Lower lobe of right lung (tissue), 2 donors: ENCODE results near the gene DOCK4. TPM values are rescaled to one million over a fixed set of nuclear protein-coding genes. Genes with fewer than 3 reads are reported as not detected.

Source experiments
- ATAC-seq, 2 donors: fragments of 200-7000 bp; cut with Tn5 transposase; one replicate each; pipeline ENCODE4 v1.9.1; 2020 to 2022; ENCODE audit warnings: mild to moderate bottlenecking in 2 of 2, moderate library complexity in 2 of 2
- DNase-seq: peaks from one replicate; pipeline ENCODE4 v3.0.0-alpha.2; 2020
- H3K27ac ChIP-seq: fragments of 200-600 bp; one replicate; pipeline ENCODE4 v1.8.0; 2022
- H3K27me3 ChIP-seq: fragments of 200-600 bp; one replicate; pipeline ENCODE4 v1.8.0; 2022; ENCODE audit warnings: low read depth
- H3K36me3 ChIP-seq: fragments of 200-600 bp; one replicate; pipeline ENCODE4 v1.8.0; 2022; ENCODE audit warnings: mild to moderate bottlenecking
- H3K4me1 ChIP-seq: fragments of 200-600 bp; one replicate; pipeline ENCODE4 v1.8.0; 2022
- H3K4me3 ChIP-seq: fragments of 200-600 bp; one replicate; pipeline ENCODE4 v1.8.0; 2022; ENCODE audit warnings: mild to moderate bottlenecking
- H3K9me3 ChIP-seq: fragments of 200-600 bp; one replicate; pipeline ENCODE4 v1.8.0; 2022
- CTCF ChIP-seq: fragments of 200-600 bp; IDR thresholded peaks from one replicate; pipeline ENCODE4 v1.8.0; 2022; ENCODE audit warnings: antibody characterized with exemption, mild to moderate bottlenecking
- intact Hi-C: fragments of 100-400 bp; cut with DNase I; formaldehyde crosslinking; loops from one replicate; pipeline ENCODE4 v1.11.0; 2022
- total RNA-seq: library from RNA; stranded (reverse); fragmentation: NEBNext Ultra II Directional; extraction: Animal tissue kit (Norgen Biotek cat#: 25700); gene quantifications from one replicate; pipeline ENCODE4 v1.2.1, GENCODE V29; 2021
- donor health status: DM: no; HTN: yes; CAD: no; lungs with severe emphysema.

Gene DOCK4
- total RNA-seq, 1 donor from 2014 or later: 78.5 TPM

- no peaks in the 10 kb centered on the region for H3K4me1 ChIP-seq
- H3K27me3 ChIP-seq: no peaks in the 10 kb centered on the region
- H3K27ac ChIP-seq: no peak overlapping the region
- no peak for TF ChIP-seq CTCF
- ATAC-seq (no peak), DNase-seq (no peak)
- no peaks in the 10 kb centered on the region for H3K36me3 ChIP-seq
- H3K9me3 ChIP-seq: no peaks in the 10 kb centered on the region
- H3K4me3 ChIP-seq: no peak overlapping the region
- intact Hi-C loops: no loop called here
These were observed 515.7 kb downstream of the DOCK4 start for GRCh38 chr7:111690364-111691111.

- H3K4me3 ChIP-seq: no peak overlapping the region
These were observed 520.9 kb downstream of the DOCK4 start for GRCh38 chr7:111685349-111685748.

GRCh38 chr7:111682588-111683340 is 523.4 kb downstream of the DOCK4 start:
- ATAC-seq (no peak), DNase-seq (no peak)
- Histone ChIP-seq H3K9me3 (no peaks in the 10 kb centered on the region), H3K4me1 (no peaks in the 10 kb centered on the region), H3K4me3 (no peak overlapping the region), H3K27ac (no peak overlapping the region), H3K27me3 (no peaks in the 10 kb centered on the region), H3K36me3 (no peaks in the 10 kb centered on the region)
- no peak for TF ChIP-seq CTCF
- intact Hi-C loops: no loop called here

More at GRCh38 chr7:111685349-111685748, 520.9 kb downstream of the DOCK4 start:
- Histone ChIP-seq H3K27me3 (no peaks in the 10 kb centered on the region), H3K4me1 (no peaks in the 10 kb centered on the region), H3K9me3 (no peaks in the 10 kb centered on the region), H3K27ac (no peak overlapping the region), H3K36me3 (no peaks in the 10 kb centered on the region)
- intact Hi-C loops: no loop called here
- DNase-seq (no peak), ATAC-seq (no peak)
- TF ChIP-seq CTCF: no peak

- Histone ChIP-seq H3K9me3 (no peaks in the 10 kb centered on the region), H3K4me1 (no peaks in the 10 kb centered on the region), H3K36me3 (no peaks in the 10 kb centered on the region), H3K27ac (no peak overlapping the region), H3K27me3 (no peaks in the 10 kb centered on the region), H3K4me3 (no peak overlapping the region)
- intact Hi-C loops: no loop called here
- no peak for TF ChIP-seq CTCF
- ATAC-seq (no peak), DNase-seq (no peak)
These were observed 525.0 kb downstream of the DOCK4 start for GRCh38 chr7:111681242-111681641.

- no peak for TF ChIP-seq CTCF
- H3K9me3 ChIP-seq: no peaks in the 10 kb centered on the region
- H3K27me3 ChIP-seq: no peaks in the 10 kb centered on the region
- ATAC-seq (no peak), DNase-seq (no peak)
- no peak overlapping the region for H3K4me3 ChIP-seq
- H3K36me3 ChIP-seq: no peaks in the 10 kb centered on the region
- intact Hi-C loops: no loop called here
- no peak overlapping the region for H3K27ac ChIP-seq
- no peaks in the 10 kb centered on the region for H3K4me1 ChIP-seq
These were observed 527.2 kb downstream of the DOCK4 start for GRCh38 chr7:111678986-111679385.
